Heart right ventricle (tissue), 16 donors: ENCODE results near the gene FTCDNL1. TPM values are rescaled to one million over a fixed set of nuclear protein-coding genes. Genes with fewer than 3 reads are reported as not detected.

Source experiments
- ATAC-seq, 8 donors: fragments of 200-7000 bp; cut with Tn5 transposase; one replicate each; pipeline ENCODE4 v1.9.1; 2020; ENCODE audit warnings: mild to moderate bottlenecking in 8 of 8, moderate library complexity in 8 of 8, moderate number of reproducible peaks in 1 of 8
- DNase-seq, 2 donors: peaks; one replicate each; pipeline ENCODE4 v3.0.0-alpha.2; 2020
- H3K27ac ChIP-seq, 10 donors: fragments of 200-600 bp; sonication (generic) in 2 of 10; one replicate each; pipeline versions ENCODE4 v1.5.0 to v1.8.0; 2020 to 2022; ENCODE audit warnings: mild to moderate bottlenecking in 3 of 10
- H3K27me3 ChIP-seq, 7 donors: fragments of 200-600 bp; one replicate each; pipeline ENCODE4 v1.8.0; 2021 to 2022; ENCODE audit warnings: mild to moderate bottlenecking in 2 of 7
- H3K36me3 ChIP-seq, 9 donors: fragments of 200-600 bp; sonication (generic) in 1 of 9; one replicate each; pipeline versions ENCODE4 v1.5.0 to v1.8.0; 2020 to 2022; ENCODE audit warnings: mild to moderate bottlenecking in 2 of 9
- H3K4me1 ChIP-seq, 9 donors: fragments of 200-600 bp; sonication (generic) in 1 of 9; one replicate each; pipeline versions ENCODE4 v1.5.0 to v1.8.0; 2020 to 2022; ENCODE audit warnings: mild to moderate bottlenecking in 4 of 9
- H3K4me3 ChIP-seq, 10 donors: fragments of 200-600 bp; sonication (generic) in 2 of 10; one replicate each; pipeline versions ENCODE4 v1.5.0 to v1.8.0; 2020 to 2022; ENCODE audit warnings: mild to moderate bottlenecking in 7 of 10, moderate library complexity in 2 of 10
- H3K9me3 ChIP-seq, 11 donors: fragments of 200-600 bp in 10 of 11; sonication (generic) in 2 of 11; one replicate each; pipeline versions ENCODE4 v1.5.0 to v1.8.0; 2013 to 2022; ENCODE audit warnings: mild to moderate bottlenecking in 2 of 11, control low read depth in 1 of 11, moderate library complexity in 1 of 11
- CTCF ChIP-seq, 9 donors: fragments of 200-600 bp; sonication (generic) in 2 of 9; IDR thresholded peaks; one replicate each; pipeline versions ENCODE4 v1.5.0 to v1.8.0; 2021 to 2022; ENCODE audit warnings: antibody characterized with exemption in 9 of 9, mild to moderate bottlenecking in 5 of 9, moderate library complexity in 1 of 9
- WGBS, 2 donors: extraction: QIAGEN DNeasy Blood & Tissue Kit; methylation state at CpG; one replicate each; pipeline ENCODE4 v1.1.7; 2013; ENCODE audit warnings: inconsistent platforms in 1 of 2; 5-methylcytosine and 5-hydroxymethylcytosine counted together
- intact Hi-C, 10 donors: fragments of 100-400 bp; cut with DNase I; formaldehyde crosslinking; loops; one replicate each; pipeline versions ENCODE4 v1.11.1 to v1.14.2; 2022
- polyA plus RNA-seq, 2 donors: library from polyadenylated mRNA; stranded (reverse); fragments of 200-250 nt; gene quantifications; one replicate each; pipeline ENCODE4 v1.2.3, GENCODE V29; 2013
- total RNA-seq, 10 donors: library from RNA; stranded (reverse); fragmentation: NEBNext Ultra II Directional in 3 of 10; extraction: Animal tissue kit (Norgen Biotek cat#: 25700) in 3 of 10; gene quantifications; one replicate each; pipeline versions ENCODE4 v1.2.1 to v1.2.4, GENCODE V29; 2021 to 2023
- donor health status: Arrhythmogenic right ventricular cardiomyopathy.
- donor health status: ischemic (EF 13 %, LVEDD 7.1; RV severe dilation, severe dysfunction).
- donor health status: healthy with polysubstance abuse.
- donor health status: DM: no; HTN: yes; CAD: no.
- donor health status: DM: no; HTN: no; CAD: no.
- donor health status: ischemic (EF 25% LVEDD 6.9; RV normal size, moderate dysfunction).
- donor health status: ischemic (EF 25% LVEDD 5.7; RV mildly dilated, moderate dysfunction).
- donor health status: healthy.
- donor health status: DM: yes; HTN: yes; CAD: no.
- donor health status: Ischemic cardiomyopathy.
- donor health status: ischemic (EF 35%, LVEDD 5.7; RV mildly dilated, moderate dysfunction).
- donor health status: nonischemic (EF 11% LVEDD 7.7; RV severe dilation, severe dysfunction).
- donor health status: DM: yes; HTN: yes; CAD: no.
- donor health status: PGD.
- donor health status: ischemic (EF 29% LVEDD 5.4; RV normal size, mild dysfunction).
- donor health status: nonischemic (EF 23%, LVEDD 6.1; RV moderate dilation, normal function).

The FTCDNL1 gene
- total and polyA plus RNA-seq, 12 donors, result 0.44 to 7.1 (median 4.3) TPM

GRCh38 chr2:199754766-199755165, 96.2 kb downstream of the FTCDNL1 start:
- intact Hi-C loops, result loop anchor here in 1 of 10 donors (10.0 kb wide), 1 partner anchor 100 kb away; the partner anchor contains the start of gene FTCDNL1
- Histone ChIP-seq H3K4me3 (no peak overlapping the region), H3K36me3 (no peaks in the 10 kb centered on the region), H3K9me3 (peaks cover 0 to 9% (median 0%) of the 10 kb centered on the region in 11 donors), H3K4me1 (peaks cover 0 to 3% (median 0%) of the 10 kb centered on the region in 9 donors), H3K27me3 (peaks cover 0 to 26% (median 0%) of the 10 kb centered on the region in 7 donors), H3K27ac (no peak overlapping the region)
- DNase-seq (no peak), ATAC-seq (no peak)
- no peak for TF ChIP-seq CTCF (IDR thresholded peaks at IDR 0.05)
- WGBS, 2 donors, result 83 to 89% methylated on average over 3 of the region's 3 CpGs

- intact Hi-C loops, result loop anchor here in 1 of 10 donors (10.0 kb wide), 1 partner anchor 103 kb away; the partner anchor contains the start of gene FTCDNL1
- no peak for ATAC-seq
- Histone ChIP-seq H3K36me3 (no peaks in the 10 kb centered on the region), H3K9me3 (peaks cover 0 to 9% (median 0%) of the 10 kb centered on the region in 11 donors), H3K27me3 (peaks cover 0 to 31% (median 0%) of the 10 kb centered on the region in 7 donors), H3K4me1 (no peaks in the 10 kb centered on the region), H3K27ac (no peak overlapping the region), H3K4me3 (no peak overlapping the region)
- no peak for TF ChIP-seq CTCF (IDR thresholded peaks at IDR 0.05)
- no peak for DNase-seq
- 68 to 69% methylated on average over 8 of the region's 8 CpGs for WGBS, 2 donors
These were observed 99.4 kb downstream of the FTCDNL1 start for GRCh38 chr2:199751492-199752120.

GRCh38 chr2:199749571-199749970, 101.4 kb downstream of the FTCDNL1 start:
- ATAC-seq, result no peak
- intact Hi-C loops, result loop anchor here in 1 of 10 donors (10.0 kb wide), 1 partner anchor 1435 kb away; no protein-coding TSS in a partner anchor
- no peak for DNase-seq

GRCh38 chr2:199744724-199745123, 106.3 kb downstream of the FTCDNL1 start:
- Histone ChIP-seq H3K36me3 (no peaks in the 10 kb centered on the region), H3K4me1 (peaks cover 0 to 5% (median 0%) of the 10 kb centered on the region in 9 donors), H3K9me3 (no peaks in the 10 kb centered on the region), H3K27me3 (peaks cover 0 to 35% (median 13%) of the 10 kb centered on the region in 7 donors), H3K4me3 (no peak overlapping the region), H3K27ac (no peak overlapping the region)
- ATAC-seq, result no peak
- no peak for TF ChIP-seq CTCF (IDR thresholded peaks at IDR 0.05)
- no peak for DNase-seq
- intact Hi-C loops, result loop anchor here in 3 of 10 donors (5.0 to 10.0 kb wide), 3 partner anchors 1430 to 1437 kb away; no protein-coding TSS in a partner anchor
- WGBS, 2 donors, result 65 to 67% methylated on average over 11 of the region's 11 CpGs

More at GRCh38 chr2:199749571-199749970, 101.4 kb downstream of the FTCDNL1 start:
- no peak overlapping the region for H3K27ac ChIP-seq
- peaks cover 0 to 26% (median 8%) of the 10 kb centered on the region in 7 donors for H3K27me3 ChIP-seq
- no peaks in the 10 kb centered on the region for H3K36me3 ChIP-seq
- no peak overlapping the region for H3K4me3 ChIP-seq
- H3K4me1 ChIP-seq, result no peaks in the 10 kb centered on the region
- WGBS, 2 donors, result 90% methylated on average over 5 of the region's 5 CpGs
- TF ChIP-seq CTCF (IDR thresholded peaks at IDR 0.05), result no peak
- peaks cover 0 to 9% (median 0%) of the 10 kb centered on the region in 11 donors for H3K9me3 ChIP-seq
